NCI-H146 treated with DMSO at 0.1 percent for 48 hours (cell line): Measurements from ENCODE around the gene TMEM63C.

Source experiments
- DNase-seq: peaks from one replicate; lab custom pipeline; 2025; ENCODE audit not compliant: unreplicated experiment; lab: John Stamatoyannopoulos, UW

TMEM63C gene

DNA sequence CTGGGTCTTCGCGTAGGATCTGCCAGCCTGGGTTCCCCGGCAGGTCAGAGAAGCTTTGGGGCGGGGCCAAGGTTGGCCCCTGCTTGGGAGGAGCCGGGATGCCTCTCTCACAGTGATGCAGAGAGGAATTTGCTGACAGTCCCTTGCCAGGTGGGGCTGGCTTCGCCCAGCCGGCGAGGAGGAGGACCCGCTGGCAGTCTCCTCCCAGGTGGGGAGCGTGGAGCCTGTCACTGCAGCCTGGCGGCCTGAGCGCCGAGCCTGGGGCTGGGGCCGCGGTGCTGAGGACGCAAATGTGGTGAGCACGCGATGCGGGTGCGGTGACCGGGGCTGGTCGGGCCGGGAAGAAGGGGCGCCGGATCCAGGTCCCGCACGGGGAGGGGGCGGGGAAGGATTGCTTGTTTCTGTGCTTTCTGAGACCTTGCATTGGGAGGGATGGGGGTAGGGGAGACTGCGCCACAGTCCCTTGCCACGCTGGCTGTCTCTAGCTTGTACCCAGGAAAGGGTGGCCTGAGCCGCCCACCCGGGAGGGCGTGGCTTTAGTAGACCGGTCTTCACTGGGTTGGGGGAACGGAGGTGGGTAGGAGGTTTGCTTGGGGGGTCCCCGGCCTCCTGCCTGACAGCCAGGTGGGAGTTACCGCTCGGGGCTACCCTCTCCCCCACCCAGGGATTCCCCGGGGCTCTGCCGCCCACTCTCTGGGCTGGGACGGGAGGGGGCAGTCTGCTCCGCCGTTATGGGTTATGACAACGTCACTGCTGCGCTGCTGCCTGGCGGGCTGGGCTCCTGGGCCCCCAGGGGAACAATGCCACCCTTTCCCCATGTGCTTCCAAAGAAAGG lies at the start of gene TMEM63C:
Gene TMEM63C (plus strand): TSS at position 196 of the 835 bp plus-strand sequence. CDS start 37,016 bp downstream, outside the sequence.
- peak; percentile 86 for DNase-seq

GRCh38 chr14:77131871-77132486 lies 49.6 kb upstream of the TMEM63C start:
- DNase-seq: no peak

- no peak for DNase-seq
These were observed 47.8 kb upstream of the TMEM63C start for GRCh38 chr14:77133720-77134338.

- DNase-seq: no peak
These were observed 42.6 kb upstream of the TMEM63C start for GRCh38 chr14:77139022-77139421.

DNA sequence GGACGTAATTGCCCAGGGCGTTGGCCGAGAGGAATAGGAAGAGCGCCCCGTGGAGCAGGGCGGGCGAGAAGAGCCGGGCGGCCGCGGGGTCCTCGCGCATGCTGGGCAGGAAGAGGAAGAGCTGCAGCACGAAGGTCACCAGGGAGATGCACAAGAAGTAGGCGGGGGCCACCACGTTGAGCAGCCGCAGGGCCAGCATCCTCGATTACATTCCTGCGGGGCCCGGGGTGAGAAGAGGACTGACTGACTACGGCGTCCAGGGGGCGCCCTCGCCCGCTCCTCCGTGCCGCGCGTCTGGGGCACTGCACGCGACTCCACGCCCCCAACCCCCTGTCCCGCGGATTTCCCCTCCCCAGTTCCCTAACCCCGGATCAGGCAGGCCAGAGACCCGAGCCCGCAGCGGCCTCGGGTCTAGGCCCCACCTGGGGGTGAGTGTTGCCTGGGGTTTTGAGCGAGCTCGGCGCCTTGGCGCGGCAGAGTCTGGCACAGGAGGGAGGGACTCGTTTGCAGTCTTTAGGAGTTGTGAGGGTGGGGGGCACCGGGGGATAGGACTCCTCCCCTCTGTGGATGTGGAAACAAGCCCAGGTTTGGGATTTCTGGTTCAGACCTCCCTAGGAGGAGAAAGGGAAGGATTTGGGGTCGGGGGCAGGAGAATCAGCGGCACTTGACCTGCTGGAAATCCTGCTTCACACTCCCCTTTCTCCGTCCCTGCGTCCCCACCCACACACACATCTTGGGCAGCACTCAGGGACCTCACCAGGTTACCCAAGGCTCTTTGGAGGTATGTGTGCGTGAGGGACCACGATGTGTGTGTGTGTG lies 41.8 kb upstream of the TMEM63C start:
- peak; percentile 48 for DNase-seq

DNA sequence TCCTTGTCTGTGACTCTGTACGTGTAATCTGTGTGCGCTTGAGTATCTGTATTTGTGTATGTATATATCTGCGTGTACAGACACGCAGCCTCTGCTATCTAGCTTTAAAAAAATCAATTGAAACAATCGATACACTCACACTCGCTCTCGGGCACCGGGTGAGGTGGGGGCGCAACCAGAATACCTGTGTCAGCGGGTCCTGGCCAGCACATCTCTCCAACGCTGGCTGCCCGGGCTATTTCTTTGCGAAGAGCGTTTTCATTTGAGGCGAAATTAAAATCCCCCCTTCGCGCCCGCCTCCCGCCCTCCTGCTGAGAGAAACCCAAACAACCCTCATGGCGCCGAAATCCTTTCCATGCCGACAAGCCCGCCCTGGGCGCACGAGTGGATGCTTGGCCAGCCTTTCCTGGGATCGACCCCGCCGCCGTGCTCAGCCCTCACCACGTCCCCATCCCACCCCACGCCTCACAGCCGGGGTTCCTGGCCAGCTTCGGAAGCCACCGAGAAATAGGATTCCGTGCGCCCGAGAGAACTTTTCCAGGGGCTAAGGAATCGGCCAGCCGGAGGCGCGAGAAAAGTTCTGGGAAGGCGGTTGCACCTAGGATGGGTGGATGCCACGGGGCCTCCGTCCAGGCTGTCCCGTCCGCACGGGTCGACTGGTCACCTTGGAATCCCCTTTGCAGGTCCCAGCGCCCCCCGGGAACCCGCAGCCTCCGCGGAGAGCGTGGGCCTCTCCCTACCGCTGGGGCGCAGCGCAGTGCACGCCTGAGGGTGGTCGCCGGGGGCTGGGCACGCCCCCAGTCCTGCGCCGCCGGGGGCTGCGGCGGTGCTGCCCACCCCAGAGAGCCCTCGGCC lies 41.0 kb upstream of the TMEM63C start:
- DNase-seq: no peak

- peak; percentile 12 for DNase-seq
These were observed 40.2 kb upstream of the TMEM63C start, which contains the start of gene ZDHHC22 for GRCh38 chr14:77141214-77142004. ZDHHC22 (minus strand) TSS chr14:77141791; CDS start chr14:77139738, 2,053 bp downstream.

DNA sequence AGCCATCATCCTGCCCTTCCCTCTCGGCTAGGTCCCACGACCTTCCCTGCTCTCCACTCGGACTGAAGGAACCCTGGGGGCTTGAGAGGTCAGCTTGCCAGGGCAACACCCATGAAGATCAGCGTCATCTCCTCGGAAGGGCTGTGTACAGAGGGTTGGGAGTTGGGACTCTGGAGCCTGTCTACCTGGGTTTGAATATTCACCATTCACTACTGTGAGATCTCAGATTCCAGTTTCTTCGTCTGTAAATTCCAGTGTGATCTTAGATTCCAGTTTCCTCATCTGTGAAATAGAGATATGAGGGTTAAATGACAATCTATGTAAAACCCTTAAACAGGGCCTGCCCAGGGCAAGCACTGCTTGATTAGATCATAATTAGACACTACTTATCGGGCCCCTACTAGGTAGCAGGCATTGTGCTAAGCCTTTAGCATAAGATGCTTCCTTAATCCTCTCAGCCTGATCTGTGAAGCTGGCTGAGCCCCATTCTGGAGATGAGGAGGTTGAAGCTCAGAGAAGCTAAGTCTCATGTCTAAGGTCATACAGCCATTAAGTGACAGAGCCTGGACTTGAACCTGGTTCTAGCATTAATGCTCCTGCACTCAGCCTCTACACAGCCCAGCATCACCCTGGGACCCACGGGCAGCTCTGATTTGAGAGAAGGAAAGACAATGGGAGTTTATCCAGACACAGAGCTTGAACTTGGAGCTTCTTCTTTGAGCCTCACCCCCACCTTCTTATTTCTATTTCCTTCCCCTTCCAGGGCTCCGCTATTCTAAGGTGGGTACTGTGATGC lies 39.4 kb upstream of the TMEM63C start:
- DNase-seq: no peak

GRCh38 chr14:77143071-77143470 lies 38.5 kb upstream of the TMEM63C start:
- DNase-seq: no peak

GRCh38 chr14:77144412-77145115 lies 37.0 kb upstream of the TMEM63C start:
- no peak for DNase-seq

GRCh38 chr14:77145975-77146740 lies 35.4 kb upstream of the TMEM63C start:
- DNase-seq: no peak

- DNase-seq: no peak
These were observed 32.9 kb upstream of the TMEM63C start for GRCh38 chr14:77148510-77149231.

DNA sequence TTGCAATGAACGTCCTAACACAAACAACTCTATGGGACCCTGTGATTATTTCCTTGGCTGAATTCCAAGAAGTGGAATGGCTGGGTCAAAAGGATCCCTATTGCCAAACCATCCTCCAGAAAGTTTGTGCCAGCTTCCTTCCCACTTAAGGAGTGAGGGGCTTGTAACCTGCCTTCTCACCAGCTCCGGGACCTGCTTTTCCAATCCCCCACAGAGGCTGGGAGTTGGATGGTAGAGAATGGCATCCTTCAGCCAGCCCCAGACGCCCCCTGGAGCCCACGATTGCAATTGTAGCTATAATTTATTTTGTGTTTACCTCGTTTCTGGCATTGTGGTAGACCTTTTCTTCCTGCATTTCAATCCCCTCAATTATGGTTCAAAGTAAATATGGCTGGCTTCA lies 30.4 kb upstream of the TMEM63C start:
- DNase-seq: peak; percentile 29

- DNase-seq: peak; percentile 37
These were observed 29.5 kb upstream of the TMEM63C start for GRCh38 chr14:77151918-77152588.

DNA sequence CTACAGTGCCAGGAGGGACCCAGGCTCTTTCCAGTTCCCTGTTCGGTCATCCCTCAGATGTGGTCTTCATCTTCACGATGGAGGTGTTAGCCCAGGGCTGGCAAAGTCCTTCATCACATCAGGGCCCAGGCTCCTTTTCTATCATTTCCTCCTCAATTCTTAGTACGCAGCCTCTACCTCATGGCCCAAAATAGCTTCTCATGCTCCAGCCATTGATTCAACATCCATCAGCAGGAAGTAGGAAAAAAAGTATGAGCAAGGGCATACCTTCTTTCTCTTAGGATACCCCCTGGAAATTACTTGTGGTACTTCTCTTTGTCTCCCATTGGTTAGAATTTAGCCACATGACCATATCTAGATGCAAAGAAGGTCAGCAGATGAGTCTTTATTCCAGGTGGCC lies 27.8 kb upstream of the TMEM63C start:
- DNase-seq: no peak

DNA sequence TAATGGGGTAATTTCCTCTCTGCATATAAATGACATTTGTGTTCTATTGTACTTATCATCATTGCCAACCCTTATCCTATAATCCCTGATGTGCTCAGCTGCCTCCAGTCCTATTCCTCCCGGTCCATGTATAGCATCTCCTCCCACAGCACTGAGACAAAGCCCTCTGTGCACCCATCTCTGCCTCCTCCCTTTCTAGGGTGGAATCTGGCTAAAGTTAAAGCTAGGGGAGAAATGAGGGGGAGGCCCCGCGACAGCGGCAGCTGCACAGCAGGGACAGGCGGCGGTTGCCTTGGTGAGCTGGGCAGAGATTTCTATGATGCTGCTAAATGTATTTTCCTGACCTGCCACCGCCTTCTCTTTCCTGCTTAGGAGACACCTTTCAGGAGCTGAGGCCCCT lies 27.2 kb upstream of the TMEM63C start:
- peak; percentile 31 for DNase-seq
